ENCODE data around the gene STK25.

- TF ChIP-seq CTCF (IDR thresholded peaks at IDR 0.05; ENCODE audit: insufficient read depth, low read length, poor library complexity, severe bottlenecking) (no peak), EZH2phosphoT487 (conservative IDR thresholded peaks at IDR 0.05; ENCODE audit: low read length) (no peak)
Measured at GRCh38 chr2:241556746-241557145, 48.4 kb upstream of the STK25 start.
